Activated T-cell treated with anti-CD3 and anti-CD28 coated beads, Interleukin-2, amount 50 U/mL, for 48 hours (primary cell): Measurements from ENCODE around the gene AGO1.
"Not testable (repeated sequence)": the region's sequence is repeated elsewhere in the genome, so short reads cannot be mapped to it uniquely, and the experiment has no call there.

Experiments used
- DNase-seq, 2 experiments: peaks; one replicate each; pipeline ENCODE4 v3.0.0-alpha.2; 2020

The AGO1 gene

GRCh38 chr1:35882945-35883634 is at the start of gene AGO1:
AGO1 (plus strand) TSS chr1:35883209; CDS start chr1:35883422, 213 bp downstream.
- DNase-seq: peak; percentile 99

- DNase-seq: no peak
Observed at GRCh38 chr1:35833395-35833794, 49.6 kb upstream of the AGO1 start.

DNA sequence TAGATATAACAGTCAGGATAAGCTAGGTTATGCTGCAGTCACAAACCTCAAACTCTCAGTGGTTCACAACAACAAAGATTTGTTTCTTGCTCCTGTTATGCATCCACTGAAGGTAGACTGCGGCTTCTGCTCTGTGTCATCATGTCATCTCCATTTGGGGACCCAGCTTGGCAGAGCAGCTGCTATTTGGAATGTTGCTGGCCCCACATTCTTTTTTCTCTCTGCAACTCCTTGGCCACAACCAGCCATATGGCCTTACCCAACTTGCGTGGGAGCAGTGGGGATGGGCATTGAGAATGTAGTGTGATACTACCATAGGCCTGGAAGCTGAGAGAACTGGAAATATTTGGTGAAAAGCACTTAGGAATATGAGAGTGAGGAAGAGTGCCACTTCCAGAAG is 48.8 kb upstream of the AGO1 start:
- DNase-seq: no peak

DNA sequence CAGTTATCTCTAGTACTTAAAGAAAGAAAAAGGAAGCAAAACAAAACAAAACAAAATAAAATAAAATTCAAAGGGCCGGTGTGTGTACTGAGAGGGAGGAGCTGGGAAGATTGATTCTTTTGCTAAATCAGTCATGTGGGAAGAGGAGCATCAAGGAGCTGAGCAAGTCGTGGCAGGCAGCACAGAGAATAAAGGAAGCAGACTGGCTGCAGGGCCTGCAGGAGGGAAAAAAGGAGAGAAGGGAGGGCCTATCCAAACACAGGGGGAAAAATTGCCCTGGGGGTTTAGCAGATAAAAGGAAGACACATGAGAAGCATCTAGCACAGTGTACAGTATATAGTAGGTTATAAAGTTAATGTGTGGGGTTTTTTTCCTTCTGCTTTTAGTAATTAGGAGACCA is 47.6 kb upstream of the AGO1 start:
- no peak for DNase-seq

- no peak for DNase-seq
Observed at GRCh38 chr1:35836734-35837133, 46.3 kb upstream of the AGO1 start.

DNA sequence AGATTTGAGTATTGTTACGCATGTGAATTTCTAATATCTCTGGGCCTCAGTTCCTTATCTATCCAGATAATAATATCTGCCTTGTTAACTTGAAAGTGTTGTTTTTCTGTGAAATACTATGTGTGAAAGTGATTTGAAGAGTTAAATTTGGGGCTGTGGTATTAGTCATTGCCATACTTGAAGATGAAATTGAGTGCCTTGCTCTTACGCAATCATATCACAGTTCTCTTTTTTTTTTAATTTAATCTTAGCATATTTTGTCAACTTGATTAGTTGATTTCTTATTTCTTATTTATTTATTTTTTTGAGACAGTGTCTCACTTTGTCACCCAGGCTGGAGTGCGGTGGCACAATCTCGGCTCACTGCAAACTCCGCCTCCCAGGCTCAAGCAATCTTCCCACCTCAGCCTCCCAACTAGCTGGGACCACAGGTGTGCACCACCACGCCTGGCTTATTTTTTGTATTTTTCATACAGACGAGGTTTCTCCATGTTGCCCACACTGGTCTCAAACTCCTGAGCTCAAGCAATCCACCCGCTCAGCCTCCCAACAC is 44.2 kb upstream of the AGO1 start:
- DNase-seq: no peak

GRCh38 chr1:35844826-35845225 is 38.2 kb upstream of the AGO1 start:
- DNase-seq: no peak

- DNase-seq: no peak
Observed at GRCh38 chr1:35845766-35846165, 37.2 kb upstream of the AGO1 start.

- no peak for DNase-seq
Observed at GRCh38 chr1:35847935-35848565, 35.0 kb upstream of the AGO1 start.

- DNase-seq: no peak
Observed at GRCh38 chr1:35850051-35850450, 33.0 kb upstream of the AGO1 start.

GRCh38 chr1:35850716-35851115 is 32.3 kb upstream of the AGO1 start:
- no peak for DNase-seq

- no peak for DNase-seq
Observed at GRCh38 chr1:35851132-35851869, 31.7 kb upstream of the AGO1 start.

- no peak for DNase-seq
Observed at GRCh38 chr1:35852241-35852640, 30.8 kb upstream of the AGO1 start.

GRCh38 chr1:35854989-35855700 is 27.9 kb upstream of the AGO1 start:
- DNase-seq: no peak

DNA sequence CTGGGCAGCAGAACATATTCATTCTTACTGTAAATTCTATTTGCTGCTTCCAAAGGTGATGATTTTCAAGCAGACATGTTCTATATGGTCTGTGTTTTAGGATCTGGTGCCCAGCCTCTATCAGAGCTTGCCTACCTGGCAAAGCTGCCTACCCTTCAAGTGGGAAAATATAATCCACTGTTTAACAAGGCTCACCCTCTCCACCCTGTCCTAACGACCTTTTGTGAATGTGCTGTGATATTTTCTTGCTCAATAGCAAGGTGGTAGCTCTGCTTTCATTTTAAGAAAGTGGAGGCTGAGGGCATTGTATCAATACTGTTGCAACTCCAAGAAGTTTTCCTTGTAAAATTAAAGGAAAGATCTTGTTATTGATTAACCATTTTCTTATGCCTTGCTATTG is 26.0 kb upstream of the AGO1 start:
- no peak for DNase-seq

DNA sequence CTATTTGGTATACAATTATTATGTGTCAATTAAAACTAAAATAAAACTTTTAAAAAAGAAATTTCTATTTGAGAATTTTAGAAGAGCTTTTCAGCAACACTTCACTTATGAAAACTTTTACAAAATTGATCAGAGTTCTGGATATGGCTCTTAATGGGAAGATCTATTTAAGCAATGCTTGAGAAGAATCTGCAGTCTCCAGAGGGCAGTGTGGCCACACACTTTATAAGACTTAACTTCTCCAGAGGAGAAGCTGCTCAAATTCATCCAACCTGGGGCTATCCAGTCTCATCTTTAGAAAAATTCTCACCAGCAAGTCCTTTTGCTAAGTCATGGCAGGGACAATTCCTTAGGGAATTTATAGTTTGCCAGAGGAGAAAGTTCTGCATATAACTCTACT is 25.2 kb upstream of the AGO1 start:
- DNase-seq: no peak

GRCh38 chr1:35860696-35861095 is 22.3 kb upstream of the AGO1 start:
- no peak for DNase-seq

DNA sequence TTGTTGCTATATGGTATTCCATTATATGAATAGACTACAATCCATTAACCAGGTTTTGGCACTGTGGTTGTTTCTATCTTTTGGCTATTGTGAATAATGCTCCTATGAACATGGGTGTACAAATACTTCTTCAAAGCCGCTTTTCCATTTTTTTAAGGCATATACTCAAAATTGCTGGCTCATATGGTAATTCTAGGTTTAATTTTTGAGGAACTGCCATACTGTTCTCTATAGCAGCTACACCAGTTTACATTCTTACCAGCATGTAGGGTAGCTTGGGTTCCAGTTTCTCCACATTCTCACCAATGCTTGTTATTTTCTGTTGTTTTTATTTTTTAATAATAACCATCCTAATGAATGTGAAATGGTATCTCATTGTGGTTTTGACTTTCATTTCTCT is 19.9 kb upstream of the AGO1 start:
- no peak for DNase-seq

- DNase-seq: no peak
Observed at GRCh38 chr1:35863881-35864625, 19.0 kb upstream of the AGO1 start.

- no peak for DNase-seq
Observed at GRCh38 chr1:35864813-35865212, 18.2 kb upstream of the AGO1 start.

DNA sequence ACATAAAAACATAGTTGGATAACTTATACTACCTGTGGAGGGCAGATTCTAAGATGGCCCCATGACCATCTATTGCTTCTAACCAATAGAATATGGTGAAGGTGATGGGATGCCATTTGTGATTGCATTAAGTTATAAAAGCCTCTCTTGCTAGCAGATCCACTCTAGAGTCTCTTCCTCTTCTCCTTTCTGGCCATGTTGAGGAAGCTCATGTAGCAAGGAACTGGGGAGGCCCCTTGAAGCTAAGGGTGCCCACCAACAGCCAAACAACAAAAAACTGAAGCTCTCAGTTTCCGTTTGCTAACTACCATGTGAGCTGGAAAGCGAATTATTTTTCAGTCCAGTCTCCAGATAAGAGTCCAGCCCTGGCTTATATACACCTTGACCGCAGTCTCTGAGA is 16.0 kb upstream of the AGO1 start:
- no peak for DNase-seq

DNA sequence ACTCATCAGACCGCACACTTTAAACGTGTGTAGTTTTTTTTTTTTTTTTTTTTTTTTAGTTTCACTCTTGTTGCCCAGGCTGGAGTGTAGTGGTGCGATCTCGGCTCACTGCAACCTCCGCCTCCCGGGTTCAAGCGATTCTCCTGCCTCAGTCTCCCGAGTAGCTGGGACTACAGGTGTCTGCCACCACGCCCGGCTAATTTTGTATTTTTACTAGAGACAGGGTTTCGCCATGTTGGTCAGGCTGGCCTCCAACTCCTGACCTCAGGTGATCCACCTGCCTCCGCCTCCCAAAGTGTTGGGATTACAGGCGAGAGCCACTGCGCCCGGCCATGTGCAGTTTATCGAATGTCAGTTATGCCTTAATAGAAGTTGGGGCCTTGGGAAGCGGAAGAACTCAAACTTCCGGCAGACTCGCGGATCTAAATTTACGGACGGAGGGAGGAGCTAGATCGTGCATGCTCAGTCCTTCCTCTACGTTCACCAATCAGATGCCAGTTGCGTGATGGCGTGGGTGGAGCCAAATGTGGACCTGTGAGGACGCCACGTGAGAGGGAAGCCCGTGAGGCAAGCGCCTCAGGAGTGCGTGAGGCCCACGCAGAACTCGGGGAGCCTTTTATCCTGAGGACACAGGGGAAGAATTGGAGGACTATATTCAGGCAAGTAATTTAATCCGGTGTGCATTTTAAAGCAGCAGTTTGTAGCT is 13.6 kb upstream of the AGO1 start:
- DNase-seq: not testable (repeated sequence)
